ENCODE data around the gene ST6GAL1.
A peak's percentile ranks its signal among the peaks of the same experiment; 100 is the strongest.
"Not testable (repeated sequence)": the region's sequence is repeated elsewhere in the genome, so short reads cannot be mapped to it uniquely, and the experiment has no call there.

Gene ST6GAL1, protein sequence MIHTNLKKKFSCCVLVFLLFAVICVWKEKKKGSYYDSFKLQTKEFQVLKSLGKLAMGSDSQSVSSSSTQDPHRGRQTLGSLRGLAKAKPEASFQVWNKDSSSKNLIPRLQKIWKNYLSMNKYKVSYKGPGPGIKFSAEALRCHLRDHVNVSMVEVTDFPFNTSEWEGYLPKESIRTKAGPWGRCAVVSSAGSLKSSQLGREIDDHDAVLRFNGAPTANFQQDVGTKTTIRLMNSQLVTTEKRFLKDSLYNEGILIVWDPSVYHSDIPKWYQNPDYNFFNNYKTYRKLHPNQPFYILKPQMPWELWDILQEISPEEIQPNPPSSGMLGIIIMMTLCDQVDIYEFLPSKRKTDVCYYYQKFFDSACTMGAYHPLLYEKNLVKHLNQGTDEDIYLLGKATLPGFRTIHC

GRCh38 chr3:186930143-186930640 lies at the start of gene ST6GAL1:
ST6GAL1 (plus strand) TSS chr3:186930526; CDS start chr3:187042704, 112,178 bp downstream.
- peak within 1 kb of the TSS; percentile 83 for H3K27ac ChIP-seq
- TF ChIP-seq, protein P1, sequence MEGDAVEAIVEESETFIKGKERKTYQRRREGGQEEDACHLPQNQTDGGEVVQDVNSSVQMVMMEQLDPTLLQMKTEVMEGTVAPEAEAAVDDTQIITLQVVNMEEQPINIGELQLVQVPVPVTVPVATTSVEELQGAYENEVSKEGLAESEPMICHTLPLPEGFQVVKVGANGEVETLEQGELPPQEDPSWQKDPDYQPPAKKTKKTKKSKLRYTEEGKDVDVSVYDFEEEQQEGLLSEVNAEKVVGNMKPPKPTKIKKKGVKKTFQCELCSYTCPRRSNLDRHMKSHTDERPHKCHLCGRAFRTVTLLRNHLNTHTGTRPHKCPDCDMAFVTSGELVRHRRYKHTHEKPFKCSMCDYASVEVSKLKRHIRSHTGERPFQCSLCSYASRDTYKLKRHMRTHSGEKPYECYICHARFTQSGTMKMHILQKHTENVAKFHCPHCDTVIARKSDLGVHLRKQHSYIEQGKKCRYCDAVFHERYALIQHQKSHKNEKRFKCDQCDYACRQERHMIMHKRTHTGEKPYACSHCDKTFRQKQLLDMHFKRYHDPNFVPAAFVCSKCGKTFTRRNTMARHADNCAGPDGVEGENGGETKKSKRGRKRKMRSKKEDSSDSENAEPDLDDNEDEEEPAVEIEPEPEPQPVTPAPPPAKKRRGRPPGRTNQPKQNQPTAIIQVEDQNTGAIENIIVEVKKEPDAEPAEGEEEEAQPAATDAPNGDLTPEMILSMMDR (conservative IDR thresholded peaks at IDR 0.05), result peak; percentile 64

DNA sequence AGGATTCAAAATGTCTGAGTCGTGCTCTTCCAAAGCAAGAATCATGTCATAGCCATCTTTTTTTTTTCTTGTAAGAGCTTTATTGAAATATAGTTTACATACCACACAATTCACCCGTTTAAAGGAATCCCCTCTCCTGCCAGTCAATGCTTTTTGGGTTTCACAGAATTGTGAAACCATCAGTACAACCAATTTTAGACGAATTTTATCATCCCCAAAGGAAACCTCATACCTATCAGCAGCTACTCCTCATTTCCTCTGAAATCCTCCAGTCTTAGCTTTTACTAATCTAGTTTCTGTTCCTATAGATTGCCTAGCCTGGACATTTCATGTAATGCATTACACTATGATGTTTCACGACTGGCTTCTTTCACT lies 48.2 kb upstream of the ST6GAL1 start:
- TF ChIP-seq, protein P1 (conservative IDR thresholded peaks at IDR 0.05), result no peak
- no peak overlapping the region for H3K27ac ChIP-seq

DNA sequence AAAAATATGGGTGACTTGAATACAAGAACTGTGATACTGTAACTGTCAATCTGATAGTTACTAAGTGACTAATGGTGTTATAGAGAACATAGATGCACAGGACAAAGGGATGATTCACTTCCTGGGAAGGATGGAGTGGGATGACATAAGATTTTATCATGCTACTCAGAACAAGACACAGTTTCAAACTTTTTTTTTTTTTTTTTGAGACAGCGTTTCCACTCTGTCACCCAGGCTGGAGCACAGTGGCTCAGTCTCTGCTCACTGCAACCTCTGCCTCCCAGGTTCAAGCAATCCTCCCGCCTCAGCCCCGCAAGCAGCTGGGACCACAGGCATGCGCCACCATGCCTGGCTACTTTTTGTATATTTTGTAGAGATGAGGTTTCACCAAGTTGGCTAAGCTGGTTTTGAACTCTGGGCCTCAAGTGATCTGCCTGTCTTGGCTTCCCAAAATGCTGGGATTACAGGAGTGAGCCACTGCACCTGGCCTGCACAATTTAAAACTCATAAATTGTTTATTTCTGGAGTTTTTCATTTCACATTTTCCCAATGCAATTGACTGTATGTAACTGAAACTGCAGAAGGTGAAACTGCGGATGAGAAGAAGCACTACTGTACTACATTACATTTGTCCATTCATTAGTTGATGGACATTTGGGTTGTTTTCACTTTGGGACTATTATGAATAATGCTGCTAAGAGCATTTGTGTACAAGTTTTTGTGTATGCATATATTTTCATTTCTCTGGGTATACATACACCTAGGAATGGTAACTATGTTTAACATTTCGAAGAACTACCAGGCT lies 47.2 kb upstream of the ST6GAL1 start:
- TF ChIP-seq, protein P1 (conservative IDR thresholded peaks at IDR 0.05), result no peak
- no peak overlapping the region for H3K27ac ChIP-seq

DNA sequence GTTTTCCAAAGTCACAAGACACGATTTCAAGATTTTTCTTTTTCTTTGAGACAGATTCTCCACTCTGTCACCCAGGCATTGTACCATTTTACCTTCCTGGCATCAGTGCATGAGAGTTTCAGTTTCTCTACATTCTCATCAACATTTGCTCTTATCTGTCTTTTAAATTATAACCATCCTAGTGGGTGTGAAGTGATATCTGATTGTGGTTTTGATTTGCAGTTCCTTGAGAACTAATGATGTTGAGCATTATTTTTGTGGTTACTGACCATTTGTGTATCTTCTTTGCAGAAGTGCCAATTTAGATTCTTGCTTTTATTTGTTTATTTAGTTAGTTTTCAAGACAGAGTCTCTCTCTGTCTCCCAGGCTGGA lies 46.7 kb upstream of the ST6GAL1 start:
- TF ChIP-seq, protein P1 (conservative IDR thresholded peaks at IDR 0.05), result no peak
- no peak overlapping the region for H3K27ac ChIP-seq

DNA sequence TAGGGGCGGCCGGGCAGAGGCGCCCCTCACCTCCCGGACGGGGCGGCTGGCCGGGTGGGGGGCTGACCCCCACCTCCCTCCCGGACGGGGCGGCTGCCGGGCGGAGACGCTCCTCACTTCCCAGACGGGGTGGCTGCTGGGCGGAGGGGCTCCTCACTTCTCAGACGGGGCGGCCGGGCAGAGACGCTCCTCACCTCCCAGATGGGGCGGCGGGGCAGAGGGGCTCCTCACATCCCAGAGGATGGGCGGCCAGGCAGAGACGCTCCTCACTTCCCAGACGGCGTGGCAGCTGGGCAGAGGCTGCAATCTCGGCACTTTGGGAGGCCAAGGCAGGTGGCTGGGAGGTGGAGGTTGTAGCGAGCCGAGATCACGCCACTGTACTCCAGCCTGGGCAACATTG lies 45.5 kb upstream of the ST6GAL1 start:
- H3K27ac ChIP-seq, result not testable (repeated sequence)

DNA sequence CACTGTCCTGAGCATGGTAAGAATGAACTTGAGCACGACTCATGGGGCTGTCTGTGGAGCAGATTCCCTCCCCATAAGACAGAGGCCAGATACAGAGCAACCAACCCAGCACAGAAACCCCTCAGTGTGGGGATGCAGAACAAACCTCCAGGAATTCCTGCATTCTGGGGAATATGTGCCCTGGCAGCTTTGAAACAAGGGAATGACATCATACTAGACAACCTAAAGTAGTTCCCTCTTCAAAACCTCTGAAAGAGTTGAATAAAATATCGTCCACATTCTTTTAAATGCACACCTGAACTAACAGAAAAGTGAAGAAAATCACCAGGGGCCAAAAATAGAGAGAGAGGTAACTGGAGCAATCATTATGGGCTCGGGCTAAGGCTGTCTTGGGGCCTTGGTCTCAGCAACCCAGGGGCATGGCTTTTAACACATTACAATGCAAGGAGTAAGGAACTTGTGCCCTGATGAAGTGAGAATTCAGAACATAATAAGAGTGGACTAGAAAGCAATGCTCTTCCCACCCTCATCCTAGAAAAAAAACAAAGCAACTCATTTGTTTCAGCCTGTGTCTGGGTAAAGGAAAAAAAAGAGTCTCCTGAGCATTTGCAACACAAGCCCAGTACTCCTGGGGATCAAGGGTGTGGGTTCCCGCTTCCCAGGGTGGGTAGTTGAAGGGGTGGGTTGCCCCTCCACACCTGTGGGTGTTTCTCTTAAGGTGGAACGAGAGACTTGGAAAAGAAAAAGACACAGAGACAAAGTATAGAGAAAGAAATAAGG lies 43.9 kb upstream of the ST6GAL1 start:
- TF ChIP-seq, protein P1 (conservative IDR thresholded peaks at IDR 0.05), result no peak
- H3K27ac ChIP-seq, result no peak overlapping the region

- H3K27ac ChIP-seq, result not testable (repeated sequence)
Observed at GRCh38 chr3:186887507-186887938, 42.8 kb upstream of the ST6GAL1 start.

GRCh38 chr3:186888569-186888968 lies 41.8 kb upstream of the ST6GAL1 start:
- no peak overlapping the region for H3K27ac ChIP-seq
- TF ChIP-seq, protein P1 (conservative IDR thresholded peaks at IDR 0.05), result no peak

- H3K27ac ChIP-seq, result not testable (repeated sequence)
Observed at GRCh38 chr3:186889698-186890097, 40.6 kb upstream of the ST6GAL1 start.
